ENCODE measurements around the gene LHFPL6.

LHFPL6 gene

DNA sequence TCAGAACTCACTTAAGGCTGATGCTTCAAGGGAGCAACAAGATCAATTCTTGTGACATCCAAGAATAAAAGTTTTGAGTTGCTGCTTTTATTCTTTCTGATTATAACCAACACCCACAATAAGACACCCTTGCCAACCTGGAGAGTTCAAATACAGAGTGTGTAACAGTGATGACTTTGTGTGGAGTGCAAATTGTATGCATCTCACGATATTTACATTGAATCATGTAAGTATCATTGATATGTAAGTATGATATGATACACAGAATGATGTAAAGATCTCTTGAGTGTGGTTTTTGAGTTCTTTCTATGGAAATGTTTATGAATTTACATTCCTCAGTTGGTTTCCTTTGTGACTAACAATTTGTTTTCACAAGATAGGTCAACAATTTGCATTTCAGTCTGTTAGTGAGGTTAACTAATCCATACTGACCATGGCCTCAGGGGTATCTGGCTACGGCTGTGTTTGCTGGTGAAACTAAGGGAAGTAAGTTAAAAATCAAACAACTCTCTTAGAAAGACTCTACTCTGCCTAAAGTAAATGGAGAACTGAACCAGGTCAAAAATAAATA, 12.4 kb downstream of the LHFPL6 start:
- no peak for DNase-seq

DNA sequence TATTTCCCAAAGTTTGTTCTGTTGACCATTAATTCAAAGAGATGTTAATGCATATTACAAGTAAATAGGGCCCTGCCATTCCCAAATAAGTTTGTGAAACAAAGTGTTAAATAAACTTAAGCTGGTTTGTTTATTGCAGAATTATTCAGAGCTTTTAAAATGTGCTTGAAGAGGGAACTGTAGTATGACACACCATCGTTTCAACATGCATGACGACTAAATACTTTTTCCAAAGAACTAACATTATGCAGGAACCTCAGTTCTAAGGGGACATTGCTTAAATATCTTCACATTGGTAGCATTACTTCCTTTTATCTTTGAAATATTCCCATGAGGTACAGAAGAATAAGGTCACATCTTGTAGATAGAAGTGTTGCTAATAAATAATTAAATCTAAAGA, 14.6 kb downstream of the LHFPL6 start:
- DNase-seq = no peak

DNA sequence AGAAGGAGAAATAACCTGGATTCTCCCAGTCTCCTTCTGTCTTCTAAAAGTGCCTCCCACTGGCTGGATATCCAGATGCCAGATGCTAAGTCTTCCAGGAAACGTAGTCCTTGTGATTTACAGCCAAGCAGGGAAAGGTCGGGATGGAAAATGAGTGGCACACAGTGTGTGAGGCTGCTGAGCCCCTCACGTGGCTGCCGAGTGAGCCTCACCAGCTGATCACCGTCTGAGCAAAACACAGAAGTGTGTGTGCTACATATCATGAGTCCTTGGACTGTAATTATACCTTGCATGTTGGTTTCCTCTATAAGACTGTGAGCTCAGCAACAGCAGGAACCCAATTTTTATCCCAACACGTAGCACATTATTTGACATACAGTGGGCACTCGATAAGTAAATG, 15.1 kb downstream of the LHFPL6 start:
- no peak for DNase-seq

DNA sequence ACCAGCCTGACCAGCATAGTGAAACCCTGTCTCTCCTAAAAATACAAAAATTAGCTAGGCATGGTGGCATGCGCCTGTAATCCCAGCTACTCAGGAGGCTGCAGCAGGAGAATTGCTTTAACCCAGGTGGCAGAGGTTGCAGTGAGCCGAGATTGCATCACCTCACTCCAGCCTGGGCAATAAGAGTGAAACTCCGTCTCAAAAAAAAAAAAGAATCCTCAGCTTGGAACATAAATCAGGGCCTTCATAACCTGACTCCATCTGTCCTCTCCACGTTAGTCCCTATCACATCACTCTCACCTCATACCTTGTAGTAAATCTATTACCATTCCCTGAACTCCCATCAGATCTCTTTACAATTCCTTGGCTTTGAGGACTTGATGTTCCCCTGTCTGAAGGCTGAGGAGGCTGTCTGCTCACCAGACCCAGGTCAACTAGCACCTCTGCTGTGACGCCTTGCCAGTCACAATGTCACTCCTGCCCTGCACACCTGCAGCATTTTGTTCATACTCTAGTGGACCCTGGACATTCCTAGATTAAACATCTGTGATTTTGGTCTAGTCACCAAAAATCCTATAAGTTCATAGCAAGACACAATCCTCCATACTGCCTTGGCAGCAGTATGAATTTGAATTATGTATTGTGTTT, 15.9 kb downstream of the LHFPL6 start:
- no peak for DNase-seq

DNA sequence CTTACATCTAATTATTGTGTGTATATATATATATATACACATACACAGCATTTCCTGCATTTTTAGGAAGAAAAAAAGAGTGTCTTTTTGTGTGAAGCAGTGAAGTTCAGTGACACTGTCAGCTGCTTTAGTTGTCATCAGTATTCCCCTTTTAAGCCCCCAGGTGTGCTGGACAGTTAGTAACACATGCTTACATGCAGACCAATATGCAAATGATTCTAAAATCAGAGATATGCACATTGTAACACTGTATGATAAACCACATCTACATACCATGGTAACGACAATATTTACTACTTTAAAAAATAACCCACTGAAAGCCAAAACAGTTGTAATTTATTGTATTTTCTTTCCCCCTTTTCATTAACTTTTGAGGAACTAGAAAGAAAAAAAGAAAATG, 16.8 kb downstream of the LHFPL6 start:
- no peak for DNase-seq

DNA sequence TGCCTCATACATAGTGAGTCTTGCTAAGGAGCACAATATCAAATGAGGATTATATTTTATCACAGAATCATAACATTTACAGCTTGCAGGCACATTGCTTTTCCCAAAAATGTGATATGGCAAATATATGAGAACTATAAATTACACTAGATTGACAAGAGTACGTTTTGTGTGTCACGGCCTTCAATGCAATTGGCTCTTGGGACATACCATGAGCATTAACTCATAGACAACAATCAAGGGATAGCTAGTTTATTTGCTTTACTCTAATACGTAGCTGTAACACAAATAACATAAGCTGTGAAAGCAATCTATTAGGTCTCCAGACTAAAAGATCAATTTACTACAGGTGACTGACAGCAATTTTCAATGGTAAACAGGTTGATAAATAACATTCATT, 17.8 kb downstream of the LHFPL6 start:
- DNase-seq = no peak

DNA sequence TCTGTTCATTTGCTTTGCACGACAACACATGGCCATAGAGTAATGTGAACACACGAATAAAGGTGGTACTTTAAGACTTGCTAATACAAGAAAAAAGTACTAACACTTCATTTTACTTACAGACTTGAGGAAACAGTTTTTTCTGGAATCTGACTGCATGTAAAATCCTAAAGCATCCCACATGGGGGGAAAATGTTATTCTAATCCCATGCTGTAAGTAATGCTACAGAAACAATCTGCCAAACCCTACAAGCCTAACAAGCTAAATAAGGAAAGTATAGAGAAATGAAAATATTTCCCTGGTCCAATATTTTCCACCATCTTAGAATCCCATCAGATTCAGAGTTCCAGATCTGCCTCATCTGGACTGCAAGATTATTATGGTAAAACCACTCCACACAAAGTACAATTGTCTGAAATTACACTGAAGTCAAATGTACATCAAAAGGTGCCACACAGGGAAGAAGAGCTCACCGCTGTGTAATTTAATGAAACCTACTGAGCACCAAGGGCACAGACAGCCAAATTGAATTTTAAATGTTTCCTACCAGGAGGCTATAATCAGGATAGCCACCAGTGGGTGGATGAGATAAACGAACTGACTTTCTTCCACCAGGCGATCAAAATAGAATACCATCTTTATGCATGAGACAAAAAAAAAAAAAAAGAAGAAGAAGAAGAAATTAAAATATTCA, 22.0 kb downstream of the LHFPL6 start:
- no peak for DNase-seq

DNA sequence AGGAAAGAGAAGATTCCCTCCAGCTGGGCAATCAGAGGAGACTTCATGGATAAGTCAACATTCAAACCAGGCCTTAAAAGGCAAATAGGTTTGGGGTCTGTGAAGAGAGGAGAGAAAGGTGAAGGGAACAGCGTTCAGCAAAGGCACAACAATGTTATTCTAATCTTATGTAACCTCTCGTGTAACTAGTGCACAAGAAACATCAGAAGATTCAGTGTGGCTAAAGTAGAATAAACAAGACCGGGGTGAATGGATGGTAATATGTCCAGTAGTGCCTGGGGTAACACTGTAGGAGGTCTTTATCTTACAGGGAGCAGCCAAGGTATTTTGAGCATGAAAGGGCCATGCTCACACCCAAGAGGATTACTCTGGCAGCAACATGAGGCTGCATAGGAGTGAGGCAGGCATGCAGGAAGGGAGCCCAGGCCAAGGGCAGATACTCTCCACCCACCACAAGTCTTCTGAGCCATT, 24.1 kb downstream of the LHFPL6 start:
- DNase-seq = no peak

DNA sequence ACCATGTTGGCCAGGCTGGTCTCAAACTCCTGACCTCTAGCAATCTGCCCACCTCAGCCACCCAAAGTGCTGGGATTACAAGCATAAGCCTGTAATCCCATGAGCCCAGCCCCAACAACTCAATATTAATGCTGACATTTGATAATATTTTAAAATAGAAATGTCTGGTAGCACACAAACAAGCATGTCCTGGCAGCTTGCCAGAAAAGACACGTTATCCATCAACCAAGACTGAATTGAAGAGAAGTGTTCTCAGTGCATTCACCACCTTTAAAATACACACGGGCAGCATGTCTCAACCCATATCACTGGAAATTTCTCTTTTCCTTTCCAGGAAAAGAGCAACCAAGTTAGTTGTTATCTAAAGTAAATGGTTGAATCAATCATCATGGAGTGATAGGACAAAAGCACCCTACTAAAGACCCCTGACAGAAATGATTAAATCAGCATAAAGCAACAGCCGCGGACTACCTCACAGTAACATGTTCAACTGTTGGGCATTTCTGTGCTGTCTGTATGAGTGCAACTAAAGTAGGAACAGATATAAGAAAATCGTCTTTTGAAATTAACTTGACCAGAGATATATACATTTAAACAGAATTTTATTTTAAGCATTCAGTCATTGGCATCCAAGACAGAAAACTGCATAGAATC, 25.0 kb downstream of the LHFPL6 start:
- DNase-seq = no peak

DNA sequence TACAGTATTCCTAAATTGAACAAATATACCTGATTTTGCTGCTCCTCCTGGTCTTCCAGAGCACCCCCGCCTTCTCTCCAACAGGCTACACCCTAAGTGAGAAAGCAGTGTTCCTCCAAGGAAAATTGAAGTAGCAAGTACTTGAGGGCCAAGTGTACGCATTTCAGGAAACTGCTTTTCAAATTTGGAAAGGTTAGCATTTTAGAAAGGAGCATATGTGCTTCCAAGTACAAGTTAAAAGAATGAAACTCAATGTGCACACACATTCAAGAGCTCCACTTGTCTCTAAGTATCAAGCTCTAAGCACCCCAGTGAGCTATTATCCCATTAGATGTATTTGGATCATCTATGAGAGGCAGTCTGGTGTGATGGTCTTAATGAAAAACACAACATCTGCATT, 25.8 kb downstream of the LHFPL6 start:
- DNase-seq = no peak

DNA sequence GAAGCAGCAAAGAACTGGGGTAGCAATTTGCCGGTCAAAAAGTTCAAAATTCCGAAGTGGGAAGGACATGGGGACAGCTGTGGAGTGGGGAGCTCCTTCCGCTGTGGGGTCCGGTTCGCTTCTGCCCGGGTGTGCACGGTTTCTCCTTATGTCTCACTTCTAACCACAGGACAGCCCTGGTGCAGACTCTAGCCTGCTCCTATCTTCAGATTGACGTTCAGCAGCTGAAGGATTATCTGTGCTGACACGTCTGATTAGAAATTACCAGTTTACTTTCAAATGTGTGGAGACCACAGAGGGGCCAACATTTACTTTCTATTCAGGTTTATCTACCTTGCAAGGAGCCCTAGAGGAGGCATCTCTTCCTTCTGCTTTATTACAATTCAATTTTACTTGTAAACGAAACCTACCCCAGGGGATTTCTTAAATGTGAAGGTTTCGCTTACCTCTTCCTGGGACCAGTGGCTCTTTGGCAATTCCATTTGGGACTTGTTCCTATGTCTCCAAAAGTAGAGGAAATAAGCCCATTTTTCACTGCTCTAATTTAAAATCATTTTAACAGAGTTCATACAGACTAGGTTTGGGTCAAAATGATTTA, 27.3 kb downstream of the LHFPL6 start:
- no peak for DNase-seq

DNA sequence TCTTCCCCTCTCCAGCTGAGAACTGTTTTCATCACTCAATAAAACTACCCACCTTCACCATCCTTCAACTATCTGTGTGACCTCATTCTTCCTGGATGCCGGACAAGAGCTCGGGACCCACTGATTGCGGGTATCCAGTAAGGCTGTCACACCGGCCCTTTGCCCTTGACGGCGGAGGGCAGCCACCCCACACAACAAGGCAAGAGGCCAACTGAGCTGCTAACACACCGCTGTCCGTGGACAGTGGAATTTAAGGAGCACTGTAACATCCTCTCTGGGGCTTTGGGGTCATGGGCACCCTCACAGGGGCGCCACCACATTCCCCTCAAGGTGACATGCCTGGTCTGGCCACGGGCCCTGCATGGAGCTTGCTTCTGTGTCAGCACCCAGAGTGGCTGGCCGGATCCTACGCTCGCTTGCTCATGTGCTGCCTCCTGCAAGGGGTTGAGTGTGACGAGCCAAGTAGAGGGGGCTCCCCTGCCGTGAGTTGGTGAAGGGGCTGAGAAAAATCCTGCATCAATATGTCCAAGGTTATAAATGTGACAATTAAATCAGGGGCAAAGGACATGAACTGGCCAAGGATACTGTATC, 31.4 kb downstream of the LHFPL6 start:
- DNase-seq = no peak

DNA sequence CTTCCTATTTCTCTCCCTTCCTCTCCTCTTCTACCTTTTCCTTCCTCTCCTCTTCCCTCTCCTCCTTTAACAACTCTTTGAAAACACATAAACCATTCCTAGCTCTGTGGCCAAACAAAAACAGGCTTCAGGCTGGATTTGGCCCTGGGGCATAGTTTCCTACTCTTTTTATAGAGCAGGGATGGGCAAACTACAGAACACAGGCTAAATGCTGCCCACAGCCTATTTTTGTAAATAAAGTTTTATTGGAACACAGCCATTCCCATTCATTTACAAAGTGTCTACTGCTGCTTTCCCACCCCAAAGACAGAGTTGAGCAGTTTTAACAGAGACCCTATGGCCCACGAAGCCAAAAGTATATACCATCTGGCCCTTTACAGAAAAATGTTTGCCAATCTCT, 35.4 kb downstream of the LHFPL6 start:
- no peak for DNase-seq

DNA sequence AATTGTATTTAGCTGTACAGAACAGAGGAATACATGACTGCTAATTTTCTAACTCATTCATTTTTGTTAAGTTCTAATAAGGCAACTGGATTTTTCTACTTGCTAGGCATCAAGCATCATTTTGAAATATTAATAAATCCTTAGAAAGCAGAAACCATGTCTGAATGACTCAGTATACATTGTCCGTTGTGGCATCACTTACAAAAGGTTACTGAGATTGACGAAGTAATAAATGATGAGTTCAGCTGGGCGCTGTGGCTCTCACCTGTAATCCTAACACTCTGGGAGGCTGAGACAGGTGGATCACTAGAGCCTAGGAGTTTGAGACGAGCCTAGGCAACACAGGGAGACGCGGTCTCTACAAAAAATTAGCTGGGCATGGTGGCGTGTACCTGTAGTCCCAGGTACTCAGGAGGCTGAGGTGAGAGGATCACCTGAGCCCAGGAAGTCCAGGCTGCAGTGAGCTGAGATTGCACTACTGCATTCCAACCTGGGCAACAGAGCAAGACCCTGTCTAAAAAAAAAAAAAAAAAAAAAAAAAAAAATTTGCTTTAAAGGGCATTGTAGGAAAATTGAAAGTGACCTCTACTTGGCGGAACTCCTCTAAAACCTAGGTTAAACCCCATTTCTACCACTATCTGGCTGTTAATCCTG, 36.6 kb downstream of the LHFPL6 start:
- no peak for DNase-seq

DNA sequence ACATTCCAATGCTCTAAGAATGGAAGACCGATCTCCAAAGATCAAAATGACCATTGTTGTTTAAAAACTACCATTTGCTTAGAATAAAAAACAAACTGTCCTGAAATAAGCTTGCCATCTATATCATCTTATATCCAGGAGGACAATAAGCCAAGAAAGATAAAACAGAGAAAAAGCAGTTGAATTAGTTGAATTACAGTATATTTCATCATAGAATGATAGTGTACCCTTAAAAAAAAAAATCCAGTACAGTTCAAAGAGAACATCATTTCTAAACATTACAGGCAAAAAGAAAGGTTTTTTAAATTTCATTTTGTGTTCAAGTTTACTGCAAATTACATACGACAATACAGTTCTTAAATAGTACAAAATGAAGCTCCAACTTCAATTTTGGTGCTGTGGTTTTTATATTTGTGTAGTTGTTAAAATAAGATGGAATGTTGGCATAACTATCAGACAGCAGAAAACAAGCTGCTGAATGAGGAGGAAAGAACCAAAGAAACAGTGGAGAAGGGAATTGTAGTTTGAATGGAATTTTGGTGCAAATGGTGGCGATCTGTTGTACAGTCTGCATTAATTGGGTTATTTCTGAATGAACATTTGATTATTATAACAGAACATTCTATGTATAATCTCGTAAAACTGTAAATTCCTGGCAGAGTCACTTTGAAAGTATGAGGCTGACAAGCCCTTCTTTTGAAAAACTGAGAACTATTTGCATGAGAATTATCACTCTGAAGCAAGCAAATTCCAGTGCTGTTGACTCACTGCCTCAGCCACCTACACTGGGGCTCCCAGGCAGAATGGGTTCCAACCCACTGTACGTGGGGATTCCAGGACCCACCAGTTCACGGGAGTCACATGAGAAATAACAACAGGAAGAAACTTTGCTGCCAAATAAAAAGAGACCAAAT, 37.7 kb downstream of the LHFPL6 start:
- no peak for DNase-seq

DNA sequence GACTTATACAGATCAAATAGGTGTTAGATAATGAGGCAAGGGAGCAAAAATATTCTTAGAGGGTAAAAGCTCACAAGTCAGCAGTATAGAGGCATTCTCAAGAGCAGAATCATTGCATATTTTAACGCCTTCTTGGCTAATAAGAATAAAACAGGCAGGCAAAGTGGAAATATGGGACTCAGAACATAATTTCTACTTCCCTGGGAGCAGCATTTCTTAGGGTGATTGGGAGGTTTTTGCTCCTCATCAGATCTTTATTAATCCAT, 39.6 kb downstream of the LHFPL6 start:
- no peak for DNase-seq

DNA sequence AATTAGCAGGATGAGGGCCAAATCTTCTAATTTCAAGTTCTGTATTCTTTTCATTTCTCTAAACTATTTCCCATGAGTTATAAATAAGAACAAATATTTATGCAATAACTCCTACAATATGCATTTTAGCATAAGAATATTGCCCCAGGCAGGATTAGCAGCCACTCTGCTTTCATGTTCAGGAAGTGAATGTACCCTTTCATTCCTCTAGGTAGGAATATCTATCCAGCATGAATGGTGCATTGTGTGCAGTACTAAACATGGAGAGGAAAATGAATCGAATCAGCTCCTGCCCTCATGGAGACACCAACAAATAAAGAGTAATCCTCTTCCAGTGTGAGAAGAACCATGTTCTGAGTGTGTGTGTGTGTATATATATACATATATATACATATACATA, 41.0 kb downstream of the LHFPL6 start:
- DNase-seq = no peak

DNA sequence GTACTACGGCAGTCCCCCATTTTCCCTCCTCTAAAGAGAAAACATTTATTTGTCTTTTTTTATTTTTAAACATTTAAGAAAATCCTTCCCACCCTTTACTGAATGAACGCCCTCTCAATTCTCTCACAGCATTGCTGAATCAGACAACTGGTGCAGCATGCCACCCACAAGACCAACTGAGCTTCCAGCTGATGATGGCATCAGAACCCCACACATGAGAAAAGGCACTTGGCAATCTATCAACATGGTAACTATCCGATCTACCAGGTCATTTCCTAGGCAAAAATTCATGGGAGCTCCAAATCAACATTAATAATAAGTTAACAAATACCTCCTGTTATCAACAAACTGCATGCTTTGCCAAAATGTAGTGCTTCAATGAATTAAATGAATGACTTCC, 43.1 kb downstream of the LHFPL6 start:
- DNase-seq = no peak

DNA sequence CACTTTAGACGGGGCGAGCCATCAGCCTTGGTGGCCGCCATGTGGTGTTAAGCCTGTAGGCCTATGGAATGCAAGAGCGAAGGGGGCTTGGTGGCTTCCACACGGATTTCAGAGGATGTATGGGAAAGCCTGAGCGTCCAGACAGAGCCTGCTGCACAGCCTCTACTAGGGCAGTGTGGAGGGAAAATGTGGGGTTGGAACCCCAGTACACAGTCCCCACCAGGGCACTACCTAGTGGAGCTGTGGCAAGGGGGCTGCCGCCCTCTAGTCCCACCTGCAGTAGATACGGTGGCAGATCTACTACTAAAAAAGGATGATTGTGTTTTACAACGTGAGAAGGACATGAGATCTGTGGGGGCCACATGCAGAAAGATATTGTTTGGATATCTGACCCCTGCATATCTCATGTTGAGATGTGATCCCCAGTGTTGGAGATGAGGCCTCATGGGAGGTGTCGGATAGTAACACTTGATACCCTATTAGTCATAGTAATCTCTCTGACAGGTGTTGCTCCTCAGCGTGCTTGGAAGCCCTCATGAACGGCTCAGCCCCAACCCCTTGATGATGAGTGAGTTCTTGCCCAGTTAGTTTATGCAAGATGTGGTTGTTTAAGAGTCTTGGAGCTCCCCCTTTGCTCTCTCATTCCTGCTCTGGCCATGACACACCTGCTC, 45.6 kb downstream of the LHFPL6 start:
- DNase-seq = no peak

DNA sequence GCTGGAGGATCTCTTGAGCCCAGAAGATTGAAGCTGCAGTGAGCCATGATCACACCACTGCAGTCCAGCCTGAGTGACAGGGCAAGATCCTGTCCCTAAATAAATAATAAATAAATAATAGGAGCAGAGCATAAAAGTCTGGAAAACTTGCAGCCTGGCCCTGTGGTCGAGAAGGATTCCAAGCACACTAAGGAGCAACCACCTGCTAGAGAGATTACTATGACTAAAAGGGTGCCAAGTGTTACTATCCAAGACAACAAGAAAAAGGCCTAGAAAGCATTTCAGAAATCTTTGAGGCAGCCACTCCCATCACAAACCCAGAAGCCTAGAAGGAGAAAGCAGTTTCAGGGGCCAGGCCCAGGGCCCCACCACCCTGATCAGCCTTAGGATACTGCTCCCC, 46.1 kb downstream of the LHFPL6 start:
- no peak for DNase-seq

DNA sequence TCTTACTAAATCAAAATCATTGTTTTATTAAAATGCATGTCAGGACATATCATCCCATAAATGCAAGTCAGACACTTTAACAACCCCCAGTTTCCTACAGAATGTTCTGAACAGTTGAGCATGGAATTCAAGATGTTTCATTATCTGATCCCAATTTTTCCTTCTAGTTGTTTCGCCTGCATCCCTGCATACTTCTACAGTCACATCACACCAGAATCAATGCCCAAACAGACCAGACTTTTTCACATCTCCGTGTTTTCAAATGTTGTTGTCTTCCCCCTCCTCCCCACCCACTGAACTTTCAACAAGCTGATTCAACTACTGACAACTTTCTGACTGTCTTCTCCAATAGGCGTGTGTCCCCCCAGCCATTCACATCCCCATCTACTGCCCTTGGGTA, 48.6 kb downstream of the LHFPL6 start:
- no peak for DNase-seq

Measured in right hindlimb (tissue), 1 donor.